Keratinocyte (primary cell): ENCODE data around the gene RB1. TPM values are rescaled to one million over a fixed set of nuclear protein-coding genes. Genes with fewer than 3 reads are reported as not detected.
A peak's percentile ranks its signal among the peaks of the same experiment; 100 is the strongest.
"Not testable (repeated sequence)": the region's sequence is repeated elsewhere in the genome, so short reads cannot be mapped to it uniquely, and the experiment has no call there.

Experiments used
- DNase-seq: peaks from one replicate; pipeline ENCODE4 v3.0.0-alpha.2; 2011; ENCODE audit warnings: low read depth, missing footprints, low spot score
- FAIRE-seq: peaks from 2 replicates; lab custom pipeline; 2011; peaks lifted over from hg19 to GRCh38; lab: Jason Lieb, UNC
- H2AFZ ChIP-seq: 2 replicates; pipeline ENCODE4 v1.6.0; 2012; ENCODE audit warnings: low read length, control low read depth, inconsistent platforms; ENCODE audit not compliant: control insufficient read depth
- H3K27ac ChIP-seq: 2 replicates; pipeline ENCODE4 v1.5.1; 2011; ENCODE audit warnings: low read length; ENCODE audit not compliant: control insufficient read depth, insufficient read depth
- H3K27me3 ChIP-seq: 3 replicates; pipeline ENCODE4 v1.6.0; 2011; ENCODE audit warnings: low read length; ENCODE audit not compliant: control insufficient read depth, insufficient read depth; ENCODE audit errors: extremely low read depth
- H3K36me3 ChIP-seq, 2 experiments: 2 replicates in 1 of 2; 3 replicates in 1 of 2; pipeline ENCODE4 v1.5.1; 2011; ENCODE audit warnings: low read length in 2 of 2, mild to moderate bottlenecking in 1 of 2; ENCODE audit not compliant: control insufficient read depth in 2 of 2, insufficient read depth in 2 of 2; ENCODE audit errors: extremely low read depth in 1 of 2
- H3K4me1 ChIP-seq: 3 replicates; pipeline ENCODE4 v1.5.1; 2011; ENCODE audit warnings: low read length; ENCODE audit not compliant: control insufficient read depth, insufficient read depth; ENCODE audit errors: extremely low read depth
- H3K4me2 ChIP-seq: 3 replicates; pipeline ENCODE4 v1.6.0; 2011; ENCODE audit warnings: low read depth, low read length; ENCODE audit not compliant: control insufficient read depth, insufficient read depth; ENCODE audit errors: extremely low read depth
- H3K4me3 ChIP-seq, 3 experiments: fragments of 200-600 bp in 1 of 3; sonication (generic) in 1 of 3; 2 replicates in 2 of 3; 3 replicates in 1 of 3; pipeline ENCODE4 v1.5.1; 2011 to 2016; ENCODE audit warnings: low read length in 3 of 3, mild to moderate bottlenecking in 3 of 3, control low read depth in 2 of 3, inconsistent platforms in 1 of 3, low read depth in 1 of 3, mixed read lengths in 1 of 3, mixed run types in 1 of 3, moderate library complexity in 1 of 3; ENCODE audit not compliant: control insufficient read depth in 2 of 3, insufficient read depth in 2 of 3; ENCODE audit errors: extremely low read depth in 1 of 3
- H3K79me2 ChIP-seq: 2 replicates; pipeline ENCODE4 v1.6.0; 2012; ENCODE audit warnings: low read length; ENCODE audit not compliant: control insufficient read depth, insufficient read depth
- H3K9ac ChIP-seq: 3 replicates; pipeline ENCODE4 v1.6.0; 2011; ENCODE audit warnings: low read length; ENCODE audit not compliant: control insufficient read depth, insufficient read depth; ENCODE audit errors: extremely low read depth
- H3K9me1 ChIP-seq: 3 replicates; pipeline ENCODE4 v1.6.0; 2011; ENCODE audit warnings: low read length; ENCODE audit not compliant: control insufficient read depth, insufficient read depth; ENCODE audit errors: extremely low read depth
- H3K9me3 ChIP-seq: 2 replicates; pipeline ENCODE4 v1.5.1; 2012; ENCODE audit warnings: low read depth, low read length; ENCODE audit not compliant: control insufficient read depth
- H4K20me1 ChIP-seq: 3 replicates; pipeline ENCODE4 v1.6.0; 2011; ENCODE audit warnings: low read length; ENCODE audit not compliant: control insufficient read depth, insufficient read depth; ENCODE audit errors: extremely low read depth
- EZH2 ChIP-seq: IDR thresholded peaks from one replicate; pipeline ENCODE4 v1.6.1; 2012; ENCODE audit warnings: inconsistent platforms, mild to moderate bottlenecking, low read length, moderate library complexity
- dilution Hi-C: fragments of 300-500 bp; cut with MboI; formaldehyde crosslinking; loops from one replicate; pipeline ENCODE4 v1.7.0; 2020; ENCODE audit warnings: low sequenced_read_pairs; ENCODE audit not compliant: extremely low pct_ligation_motif_present
- polyA plus RNA-seq, 5 experiments: library from polyadenylated mRNA; depleted of rRNA in 3 of 5; stranded (reverse) in 3 of 5; stranded (forward) in 1 of 5; unstranded in 1 of 5; fragments of >200 nt; gene quantifications; 1 replicate in 1 of 5; 2 replicates in 3 of 5; 3 replicates in 1 of 5; pipeline versions ENCODE4 v1.2.1 to v1.2.3, GENCODE V29; 2011 to 2012; ENCODE audit warnings: missing spikeins in 2 of 5, low read depth in 1 of 5, low replicate concordance in 1 of 5
- TF ChIP-seq, protein P1 (sequence below), 3 experiments: IDR thresholded peaks in 1 of 3; conservative IDR thresholded peaks in 1 of 3; optimal IDR thresholded peaks in 1 of 3; 2 replicates in 2 of 3; 3 replicates in 1 of 3; pipeline versions ENCODE3 to v1.5.1; 2011; ENCODE audit warnings: low read length in 3 of 3, mild to moderate bottlenecking in 3 of 3, moderate library complexity in 2 of 3, control low read depth in 1 of 3, inconsistent platforms in 1 of 3; ENCODE audit not compliant: insufficient read depth in 2 of 3; ENCODE audit errors: extremely low read depth in 1 of 3

RB1 gene
- polyA plus RNA-seq, 1 donor (not counting 4 experiments of a cell fraction or from before 2014, with no cell fraction given) = 22.4 TPM

DNA sequence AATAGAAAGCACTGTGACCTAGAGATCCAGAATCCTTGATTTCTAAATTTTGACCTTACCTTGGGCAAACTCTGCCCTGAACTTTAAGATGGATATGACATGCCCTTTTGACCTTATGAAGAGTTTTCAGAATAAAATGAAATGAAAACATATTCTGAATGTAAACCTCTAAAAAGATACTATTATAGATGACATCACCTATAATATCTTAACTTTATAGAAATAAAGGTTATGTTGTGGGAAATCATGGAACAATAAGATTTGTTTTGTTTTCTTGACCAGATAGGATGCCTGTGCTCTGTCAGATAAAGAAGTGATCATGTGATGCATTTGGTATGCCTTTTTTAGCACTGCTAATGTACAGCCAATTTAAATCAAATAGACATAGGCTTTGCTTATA is 122.5 kb downstream of the RB1 start:
- Histone ChIP-seq H3K27me3 (no peaks in the 10 kb centered on the region), H3K9me1 (no peaks in the 10 kb centered on the region), H3K4me1 (peaks cover 9% of the 10 kb centered on the region), H3K79me2 (no peaks in the 10 kb centered on the region), H3K4me3 (no peak overlapping the region), H3K27ac (no peak overlapping the region), H3K9me3 (peaks cover 4% of the 10 kb centered on the region), H3K4me2 (no peak overlapping the region), H3K36me3 (no peaks in the 10 kb centered on the region), H3K9ac (no peak overlapping the region), H2AFZ (no peak overlapping the region), H4K20me1 (no peaks in the 10 kb centered on the region)
- FAIRE-seq (no peak), DNase-seq (no peak)
- TF ChIP-seq EZH2 = no peak
- TF ChIP-seq, protein P1, sequence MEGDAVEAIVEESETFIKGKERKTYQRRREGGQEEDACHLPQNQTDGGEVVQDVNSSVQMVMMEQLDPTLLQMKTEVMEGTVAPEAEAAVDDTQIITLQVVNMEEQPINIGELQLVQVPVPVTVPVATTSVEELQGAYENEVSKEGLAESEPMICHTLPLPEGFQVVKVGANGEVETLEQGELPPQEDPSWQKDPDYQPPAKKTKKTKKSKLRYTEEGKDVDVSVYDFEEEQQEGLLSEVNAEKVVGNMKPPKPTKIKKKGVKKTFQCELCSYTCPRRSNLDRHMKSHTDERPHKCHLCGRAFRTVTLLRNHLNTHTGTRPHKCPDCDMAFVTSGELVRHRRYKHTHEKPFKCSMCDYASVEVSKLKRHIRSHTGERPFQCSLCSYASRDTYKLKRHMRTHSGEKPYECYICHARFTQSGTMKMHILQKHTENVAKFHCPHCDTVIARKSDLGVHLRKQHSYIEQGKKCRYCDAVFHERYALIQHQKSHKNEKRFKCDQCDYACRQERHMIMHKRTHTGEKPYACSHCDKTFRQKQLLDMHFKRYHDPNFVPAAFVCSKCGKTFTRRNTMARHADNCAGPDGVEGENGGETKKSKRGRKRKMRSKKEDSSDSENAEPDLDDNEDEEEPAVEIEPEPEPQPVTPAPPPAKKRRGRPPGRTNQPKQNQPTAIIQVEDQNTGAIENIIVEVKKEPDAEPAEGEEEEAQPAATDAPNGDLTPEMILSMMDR (optimal IDR thresholded peaks at IDR 0.05 in 1 of 3, IDR thresholded peaks at IDR 0.05 in 1 of 3, conservative IDR thresholded peaks at IDR 0.05 in 1 of 3; ENCODE audit: extremely low read depth in 1 of 3, insufficient read depth in 2 of 3, low read length in 3 of 3) = no peak
- dilution Hi-C loops = no loop called here

GRCh38 chr13:48426755-48427298 is 123.3 kb downstream of the RB1 start:
- H3K27me3 ChIP-seq, dilution Hi-C loops, H3K9me1 ChIP-seq, H3K4me2 ChIP-seq, H3K4me3 ChIP-seq, H3K36me3 ChIP-seq, H3K4me1 ChIP-seq, H4K20me1 ChIP-seq, H2AFZ ChIP-seq, DNase-seq, H3K9ac ChIP-seq, H3K79me2 ChIP-seq, FAIRE-seq, H3K9me3 ChIP-seq: not testable (repeated sequence)
- H3K27ac ChIP-seq = peak overlapping the region; percentile 18

DNA sequence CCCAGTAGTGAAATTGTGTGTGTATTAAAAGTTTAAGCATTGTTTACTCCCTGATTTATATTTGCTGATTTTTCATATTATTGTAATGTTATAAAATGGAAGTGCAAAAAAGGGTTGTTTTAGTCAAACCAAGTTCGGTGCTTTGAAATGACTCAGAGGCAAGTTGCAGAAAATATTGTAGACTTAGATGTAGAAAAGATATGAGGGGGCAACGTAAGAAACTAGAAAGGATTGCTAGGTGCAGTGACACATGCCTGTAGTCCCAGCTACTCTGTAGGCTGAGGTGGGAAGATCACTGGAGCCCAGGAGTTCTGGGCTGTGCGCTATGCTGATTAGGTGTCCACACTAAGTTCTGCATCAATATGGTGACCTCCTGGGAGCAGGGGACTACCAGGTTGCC is 125.5 kb downstream of the RB1 start:
- no peak overlapping the region for H2AFZ ChIP-seq
- no peaks in the 10 kb centered on the region for H4K20me1 ChIP-seq
- H3K9ac ChIP-seq = no peak overlapping the region
- DNase-seq = no peak
- no peaks in the 10 kb centered on the region for H3K9me1 ChIP-seq
- H3K79me2 ChIP-seq = no peaks in the 10 kb centered on the region
- peaks cover 4% of the 10 kb centered on the region for H3K9me3 ChIP-seq
- no peak overlapping the region for H3K27ac ChIP-seq
- no peaks in the 10 kb centered on the region for H3K36me3 ChIP-seq
- peaks cover 5% of the 10 kb centered on the region for H3K4me1 ChIP-seq
- H3K4me2 ChIP-seq = no peak overlapping the region
- no peak for TF ChIP-seq EZH2
- TF ChIP-seq, protein P1 (optimal IDR thresholded peaks at IDR 0.05 in 1 of 3, IDR thresholded peaks at IDR 0.05 in 1 of 3, conservative IDR thresholded peaks at IDR 0.05 in 1 of 3; ENCODE audit: extremely low read depth in 1 of 3, insufficient read depth in 2 of 3, low read length in 3 of 3) = no peak
- H3K27me3 ChIP-seq = no peaks in the 10 kb centered on the region
- dilution Hi-C loops = no loop called here
- no peak overlapping the region for H3K4me3 ChIP-seq
- FAIRE-seq = no peak
